ENCODE data around the gene IRF2. TPM values are rescaled to one million over a fixed set of nuclear protein-coding genes. Genes with fewer than 3 reads are reported as not detected.

Gene IRF2
- total RNA-seq, 6 experiments from 2014 or later = 13.4 to 24.0 (median 19.7) TPM

- Mint-ChIP-seq H3K36me3 (ENCODE audit: low read depth) (no peaks in the 10 kb centered on the region), H3K4me1 (ENCODE audit: low read depth) (peaks cover 9% of the 10 kb centered on the region), H3K4me3 (no peak overlapping the region), H3K27ac (no peak overlapping the region), H3K27me3 (ENCODE audit: insufficient read depth) (peaks cover 6% of the 10 kb centered on the region), H3K9me3 (no peaks in the 10 kb centered on the region)
- DNase-seq = no peak
- no peak for TF ChIP-seq CTCF (IDR thresholded peaks at IDR 0.05)
These were observed 124.0 kb downstream of the IRF2 start for GRCh38 chr4:184350213-184350817.

- Mint-ChIP-seq H3K36me3 (ENCODE audit: low read depth) (no peaks in the 10 kb centered on the region), H3K4me1 (ENCODE audit: low read depth) (peaks cover 5% of the 10 kb centered on the region; the same call in 1 of the 2 replicates), H3K9me3 (no peaks in the 10 kb centered on the region), H3K4me3 (no peak overlapping the region), H3K27me3 (ENCODE audit: insufficient read depth) (peaks cover 6% of the 10 kb centered on the region), H3K27ac (no peak overlapping the region)
- DNase-seq = no peak
- TF ChIP-seq CTCF (IDR thresholded peaks at IDR 0.05) = no peak
These were observed 124.9 kb downstream of the IRF2 start for GRCh38 chr4:184349283-184350039.

GRCh38 chr4:184348311-184349233 is 125.8 kb downstream of the IRF2 start:
- H3K27ac Mint-ChIP-seq = no peak overlapping the region
- H3K27me3 Mint-ChIP-seq (ENCODE audit: insufficient read depth) = peaks cover 6% of the 10 kb centered on the region
- no peaks in the 10 kb centered on the region for H3K36me3 Mint-ChIP-seq (ENCODE audit: low read depth)
- H3K9me3 Mint-ChIP-seq = no peaks in the 10 kb centered on the region
- peaks cover 12% of the 10 kb centered on the region for H3K4me1 Mint-ChIP-seq (ENCODE audit: low read depth)
- no peak for DNase-seq
- TF ChIP-seq CTCF (IDR thresholded peaks at IDR 0.05) = no peak
- H3K4me3 Mint-ChIP-seq = no peak overlapping the region

GRCh38 chr4:184347251-184348239 is 126.8 kb downstream of the IRF2 start:
- Mint-ChIP-seq H3K4me3 (no peak overlapping the region), H3K36me3 (ENCODE audit: low read depth) (no peaks in the 10 kb centered on the region), H3K27me3 (ENCODE audit: insufficient read depth) (peaks cover 6% of the 10 kb centered on the region), H3K27ac (no peak overlapping the region), H3K4me1 (ENCODE audit: low read depth) (peaks cover 18% of the 10 kb centered on the region), H3K9me3 (no peaks in the 10 kb centered on the region)
- no peak for DNase-seq
- no peak for TF ChIP-seq CTCF (IDR thresholded peaks at IDR 0.05)

All from HFFc6 (cell line).